ENCODE data around the gene NUFIP2. TPM values are rescaled to one million over a fixed set of nuclear protein-coding genes. Genes with fewer than 3 reads are reported as not detected.
A peak's percentile ranks its signal among the peaks of the same experiment; 100 is the strongest.

NUFIP2 gene
- total and polyA plus RNA-seq, 3 experiments from 2014 or later = 14.7 to 73.5 (median 71.4) TPM

DNA sequence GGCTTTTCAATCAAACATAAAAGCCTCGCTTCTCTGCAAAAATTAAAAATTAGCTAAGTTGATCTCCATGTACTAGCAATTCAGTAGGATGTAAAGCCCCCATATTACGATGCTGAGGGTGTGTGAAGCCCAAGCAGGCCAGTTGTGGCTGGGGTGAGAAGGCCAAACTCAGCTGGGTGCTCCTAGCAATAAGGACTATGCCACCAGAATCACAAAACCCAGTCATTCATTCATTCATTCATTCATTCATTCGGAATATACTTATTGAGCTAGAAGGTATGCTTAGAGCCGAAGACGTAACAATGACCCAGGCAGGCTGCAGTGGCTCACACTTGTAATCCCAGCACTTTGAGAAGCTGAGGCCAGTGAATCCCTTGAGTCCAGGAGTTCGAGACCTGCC is 51.2 kb downstream of the NUFIP2 start:
- no peaks in the 10 kb centered on the region for H3K27me3 Mint-ChIP-seq
- H3K4me3 Mint-ChIP-seq = no peak overlapping the region
- H3K4me1 Mint-ChIP-seq = no peaks in the 10 kb centered on the region
- no peaks in the 10 kb centered on the region for H3K9me3 ChIP-seq (ENCODE audit: low read length)
- POLR2A ChIA-PET = no interaction called here
- no peak overlapping the region for H3K4me3 ChIP-seq (ENCODE audit: low read length)
- no peaks in the 10 kb centered on the region for H3K9me3 Mint-ChIP-seq
- CTCF ChIA-PET = interaction anchor here (0.7 to 0.8 kb wide), 2 partner anchors 181 to 598 kb away, joined by 3 read pairs; partner anchors contain the start of gene BLTP2
- no peak for DNase-seq
- no peaks in the 10 kb centered on the region for H3K4me1 ChIP-seq (ENCODE audit: insufficient read depth, low read length)
- H3K27ac ChIP-seq (ENCODE audit: low read depth, low read length) = no peak overlapping the region
- H3K27me3 ChIP-seq (ENCODE audit: insufficient read depth, low read length, poor library complexity, severe bottlenecking) = no peaks in the 10 kb centered on the region
- H3K36me3 Mint-ChIP-seq = no peaks in the 10 kb centered on the region
- H3K36me3 ChIP-seq (ENCODE audit: insufficient read depth, low read length) = no peaks in the 10 kb centered on the region
- H3K27ac Mint-ChIP-seq = no peak overlapping the region

DNA sequence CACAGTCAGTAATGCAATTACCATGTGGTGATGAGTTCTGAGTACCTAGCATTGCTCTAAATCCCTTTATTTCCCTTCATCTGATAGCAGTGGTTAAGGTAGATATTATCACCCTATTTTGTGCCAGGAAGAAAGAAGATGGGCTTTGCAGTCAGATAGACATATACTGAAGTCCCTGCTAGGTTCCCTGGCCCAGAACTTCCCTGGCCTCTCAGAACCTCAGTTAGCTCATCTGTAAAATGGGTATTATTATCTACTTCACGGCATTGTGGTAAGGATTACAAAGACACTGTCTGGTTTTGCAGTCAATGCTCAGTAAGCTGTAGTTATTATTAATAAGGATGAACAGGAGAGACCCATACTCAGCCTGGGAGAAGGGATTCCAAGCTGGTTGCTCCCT is 51.9 kb downstream of the NUFIP2 start:
- CTCF ChIA-PET = no interaction called here
- H3K4me3 ChIP-seq (ENCODE audit: low read length) = no peak overlapping the region
- Mint-ChIP-seq H3K4me1 (no peaks in the 10 kb centered on the region), H3K27ac (no peak overlapping the region), H3K36me3 (no peaks in the 10 kb centered on the region), H3K9me3 (no peaks in the 10 kb centered on the region), H3K4me3 (no peak overlapping the region), H3K27me3 (no peaks in the 10 kb centered on the region)
- POLR2A ChIA-PET = no interaction called here
- DNase-seq = no peak
- no peaks in the 10 kb centered on the region for H3K9me3 ChIP-seq (ENCODE audit: low read length)
- no peaks in the 10 kb centered on the region for H3K27me3 ChIP-seq (ENCODE audit: insufficient read depth, low read length, poor library complexity, severe bottlenecking)
- H3K36me3 ChIP-seq (ENCODE audit: insufficient read depth, low read length) = no peaks in the 10 kb centered on the region
- no peak overlapping the region for H3K27ac ChIP-seq (ENCODE audit: low read depth, low read length)
- no peaks in the 10 kb centered on the region for H3K4me1 ChIP-seq (ENCODE audit: insufficient read depth, low read length)

DNA sequence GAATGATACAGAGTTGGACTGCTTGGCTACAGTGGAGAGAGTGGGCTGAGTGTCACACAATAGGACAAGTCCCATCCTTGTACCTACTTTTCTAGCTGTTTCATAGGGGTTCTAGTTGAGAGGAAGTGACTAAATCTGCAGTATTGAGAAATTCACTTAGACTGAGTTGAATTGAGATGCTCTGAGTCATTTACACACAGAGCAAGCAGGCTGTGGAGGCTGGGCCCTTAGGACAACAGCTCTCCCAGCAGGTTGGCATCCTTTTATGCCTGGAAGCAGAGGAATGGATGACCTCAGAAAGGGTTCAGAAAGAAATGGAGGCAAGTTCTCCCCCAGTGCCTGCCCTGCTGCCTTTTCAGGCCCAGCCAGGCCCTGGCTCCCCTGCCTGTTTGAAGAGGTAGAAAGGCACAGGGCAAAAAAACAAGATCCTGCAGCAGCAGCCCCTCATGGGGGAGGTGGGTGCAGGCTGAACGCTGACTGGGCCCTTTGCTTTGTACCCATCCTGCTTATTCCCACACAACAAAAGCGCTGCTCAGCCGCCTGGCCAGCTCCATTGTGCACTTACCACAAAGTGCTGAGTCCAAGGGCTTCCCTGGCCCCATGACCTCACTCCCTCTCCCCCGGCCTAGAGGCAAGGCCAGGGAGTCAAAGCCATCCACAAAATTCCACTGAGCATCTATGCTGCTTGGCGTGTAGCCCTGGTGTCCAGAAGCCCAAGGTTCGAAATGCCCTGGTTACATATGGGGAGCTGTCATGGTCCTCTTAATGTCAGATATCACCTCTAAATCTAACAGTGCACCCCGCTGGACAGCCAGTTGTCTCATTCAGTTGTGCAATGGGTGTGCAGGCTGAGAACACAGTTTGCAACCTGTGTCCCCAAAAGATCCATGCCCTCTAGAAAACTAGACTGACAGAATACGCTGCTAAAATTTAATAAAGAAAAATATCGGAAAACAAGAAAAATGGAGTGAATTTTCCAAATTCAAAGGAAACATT is 52.7 kb downstream of the NUFIP2 start:
- Mint-ChIP-seq H3K4me3 (no peak overlapping the region), H3K27ac (no peak overlapping the region), H3K36me3 (no peaks in the 10 kb centered on the region), H3K9me3 (no peaks in the 10 kb centered on the region), H3K4me1 (no peaks in the 10 kb centered on the region), H3K27me3 (no peaks in the 10 kb centered on the region)
- CTCF ChIA-PET = interaction anchor here (1.0 to 1.6 kb wide), 2 partner anchors 17 to 21 kb away, joined by 3 to 4 read pairs; no protein-coding TSS in a partner anchor
- Histone ChIP-seq H3K36me3 (ENCODE audit: insufficient read depth, low read length) (no peaks in the 10 kb centered on the region), H3K4me3 (ENCODE audit: low read length) (no peak overlapping the region), H3K27ac (ENCODE audit: low read depth, low read length) (no peak overlapping the region), H3K4me1 (ENCODE audit: insufficient read depth, low read length) (no peaks in the 10 kb centered on the region), H3K9me3 (ENCODE audit: low read length) (no peaks in the 10 kb centered on the region), H3K27me3 (ENCODE audit: insufficient read depth, low read length, poor library complexity, severe bottlenecking) (no peaks in the 10 kb centered on the region)
- DNase-seq = no peak
- POLR2A ChIA-PET = interaction anchor here (0.7 kb wide), 1 partner anchor 74 kb away, joined by 3 read pairs; no protein-coding TSS in a partner anchor

DNA sequence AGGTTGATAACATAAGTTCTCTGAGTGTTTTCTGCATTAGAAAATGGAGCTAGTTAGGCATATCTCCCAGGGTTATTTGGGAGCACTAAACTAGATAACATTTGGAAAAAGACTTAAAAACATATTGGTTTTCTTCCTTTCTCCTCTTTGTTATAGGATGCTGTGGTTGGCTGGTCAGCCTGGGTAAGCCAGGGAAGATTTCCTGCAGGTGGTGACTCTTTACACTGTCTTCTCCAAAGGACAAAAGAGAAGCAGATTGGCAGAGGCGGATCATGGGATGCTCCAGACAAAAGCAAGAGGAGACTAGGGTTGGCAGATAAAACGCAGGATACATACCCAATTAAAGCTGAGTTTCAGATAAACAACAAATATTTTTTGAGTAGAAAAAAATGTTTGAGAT is 53.5 kb downstream of the NUFIP2 start:
- H3K9me3 ChIP-seq (ENCODE audit: low read length) = no peaks in the 10 kb centered on the region
- no peaks in the 10 kb centered on the region for H3K36me3 ChIP-seq (ENCODE audit: insufficient read depth, low read length)
- no peak overlapping the region for H3K27ac ChIP-seq (ENCODE audit: low read depth, low read length)
- H3K27me3 Mint-ChIP-seq = no peaks in the 10 kb centered on the region
- no peak for DNase-seq
- no peaks in the 10 kb centered on the region for H3K36me3 Mint-ChIP-seq
- no peaks in the 10 kb centered on the region for H3K4me1 Mint-ChIP-seq
- POLR2A ChIA-PET = interaction anchor here (0.7 kb wide), 1 partner anchor 73 kb away, joined by 3 read pairs; no protein-coding TSS in a partner anchor
- H3K4me1 ChIP-seq (ENCODE audit: insufficient read depth, low read length) = no peaks in the 10 kb centered on the region
- no peak overlapping the region for H3K4me3 Mint-ChIP-seq
- peak overlapping the region in 1 of 8 donors; percentile 66 for H3K27ac Mint-ChIP-seq
- H3K4me3 ChIP-seq (ENCODE audit: low read length) = no peak overlapping the region
- CTCF ChIA-PET = interaction anchor here (1.0 to 1.6 kb wide), 2 partner anchors 18 to 20 kb away, joined by 3 to 4 read pairs; no protein-coding TSS in a partner anchor
- no peaks in the 10 kb centered on the region for H3K27me3 ChIP-seq (ENCODE audit: insufficient read depth, low read length, poor library complexity, severe bottlenecking)
- no peaks in the 10 kb centered on the region for H3K9me3 Mint-ChIP-seq

DNA sequence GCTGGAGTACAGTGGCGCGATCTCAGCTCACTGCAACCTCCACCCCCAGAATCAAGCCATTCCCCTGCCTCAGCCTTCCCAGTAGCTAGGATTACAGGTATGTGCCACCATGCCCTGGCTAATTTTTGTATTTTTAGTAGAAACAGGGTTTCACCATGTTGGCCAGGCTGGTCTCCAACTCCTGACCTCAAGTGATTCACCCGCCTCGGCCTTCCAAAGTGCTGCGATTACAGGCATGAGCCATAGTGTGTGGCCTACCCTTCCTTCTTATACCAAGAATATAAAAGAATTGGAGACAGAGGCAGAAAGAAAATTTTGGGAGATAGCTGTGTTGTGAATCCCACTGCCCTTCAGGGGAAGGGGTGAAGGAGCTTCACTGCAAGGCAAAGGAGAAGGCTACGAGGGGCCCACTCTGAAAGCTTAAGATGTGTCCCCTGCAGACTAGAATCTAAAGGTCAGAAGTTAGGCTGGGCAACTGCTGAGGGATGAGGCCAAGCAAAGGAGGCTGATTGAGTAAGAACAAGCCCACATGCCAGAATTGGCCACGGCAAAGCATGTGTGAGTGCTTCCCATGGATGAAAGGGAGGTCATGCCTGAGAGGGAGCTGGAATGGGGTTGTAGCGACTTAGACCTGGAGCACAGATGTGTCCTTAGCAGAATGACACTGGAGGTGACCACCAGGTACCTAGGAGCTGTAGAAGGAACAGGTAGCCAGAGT is 55.7 kb downstream of the NUFIP2 start:
- Histone ChIP-seq H3K36me3 (ENCODE audit: insufficient read depth, low read length) (no peaks in the 10 kb centered on the region), H3K27ac (ENCODE audit: low read depth, low read length) (no peak overlapping the region), H3K4me1 (ENCODE audit: insufficient read depth, low read length) (no peaks in the 10 kb centered on the region), H3K4me3 (ENCODE audit: low read length) (no peak overlapping the region), H3K9me3 (ENCODE audit: low read length) (no peaks in the 10 kb centered on the region), H3K27me3 (ENCODE audit: insufficient read depth, low read length, poor library complexity, severe bottlenecking) (no peaks in the 10 kb centered on the region)
- no peak for DNase-seq
- ChIA-PET CTCF (interaction anchor here (0.6 to 1.3 kb wide), 4 partner anchors 7 to 294 kb away, joined by 3 to 4 read pairs (median 4); no protein-coding TSS in a partner anchor), POLR2A (no interaction called here)
- no peaks in the 10 kb centered on the region for H3K4me1 Mint-ChIP-seq
- no peak overlapping the region for H3K4me3 Mint-ChIP-seq
- H3K9me3 Mint-ChIP-seq = no peaks in the 10 kb centered on the region
- H3K27me3 Mint-ChIP-seq = no peaks in the 10 kb centered on the region
- H3K36me3 Mint-ChIP-seq = no peaks in the 10 kb centered on the region
- H3K27ac Mint-ChIP-seq = peak overlapping the region in 1 of 8 donors; percentile 17

DNA sequence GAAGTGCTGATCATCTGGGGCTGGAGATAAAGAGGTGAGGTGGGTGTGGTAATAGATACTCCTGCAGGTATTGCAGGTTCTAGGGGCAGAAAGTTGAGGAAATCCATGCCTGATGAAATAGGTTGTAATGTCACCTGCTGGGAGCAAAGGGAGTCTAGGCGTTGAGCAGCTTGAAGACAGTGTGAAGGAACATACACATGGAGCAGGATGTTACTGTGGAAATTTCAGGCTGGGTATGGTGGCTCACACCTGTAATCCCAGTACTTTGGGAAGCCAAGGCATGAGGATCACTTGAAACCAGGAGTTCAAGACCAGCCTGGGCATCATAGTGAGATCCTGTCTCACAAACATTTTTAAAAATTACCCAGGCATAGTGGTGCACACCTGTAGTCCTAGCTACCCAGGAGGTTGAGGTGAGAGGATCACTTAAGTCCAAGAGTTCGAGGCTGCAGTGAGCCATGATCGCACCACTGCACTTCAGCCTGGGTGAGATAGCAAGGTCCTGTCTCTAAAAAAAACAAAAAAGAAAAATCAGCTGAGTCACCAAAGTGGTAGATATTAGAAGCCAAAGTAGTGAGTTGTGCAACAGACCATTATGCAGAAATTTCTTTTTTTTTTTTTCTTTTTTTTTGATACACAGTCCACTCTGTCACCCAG is 56.3 kb downstream of the NUFIP2 start:
- H3K27ac ChIP-seq (ENCODE audit: low read depth, low read length) = no peak overlapping the region
- Mint-ChIP-seq H3K27me3 (no peaks in the 10 kb centered on the region), H3K4me3 (no peak overlapping the region), H3K4me1 (no peaks in the 10 kb centered on the region), H3K27ac (no peak overlapping the region), H3K9me3 (no peaks in the 10 kb centered on the region), H3K36me3 (no peaks in the 10 kb centered on the region)
- no peak for DNase-seq
- no peaks in the 10 kb centered on the region for H3K27me3 ChIP-seq (ENCODE audit: insufficient read depth, low read length, poor library complexity, severe bottlenecking)
- no peak overlapping the region for H3K4me3 ChIP-seq (ENCODE audit: low read length)
- CTCF ChIA-PET = interaction anchor here (0.6 to 1.5 kb wide), 5 partner anchors 8 to 294 kb away, joined by 3 to 4 read pairs (median 4); no protein-coding TSS in a partner anchor
- no peaks in the 10 kb centered on the region for H3K9me3 ChIP-seq (ENCODE audit: low read length)
- POLR2A ChIA-PET = no interaction called here
- H3K4me1 ChIP-seq (ENCODE audit: insufficient read depth, low read length) = no peaks in the 10 kb centered on the region
- H3K36me3 ChIP-seq (ENCODE audit: insufficient read depth, low read length) = no peaks in the 10 kb centered on the region

DNA sequence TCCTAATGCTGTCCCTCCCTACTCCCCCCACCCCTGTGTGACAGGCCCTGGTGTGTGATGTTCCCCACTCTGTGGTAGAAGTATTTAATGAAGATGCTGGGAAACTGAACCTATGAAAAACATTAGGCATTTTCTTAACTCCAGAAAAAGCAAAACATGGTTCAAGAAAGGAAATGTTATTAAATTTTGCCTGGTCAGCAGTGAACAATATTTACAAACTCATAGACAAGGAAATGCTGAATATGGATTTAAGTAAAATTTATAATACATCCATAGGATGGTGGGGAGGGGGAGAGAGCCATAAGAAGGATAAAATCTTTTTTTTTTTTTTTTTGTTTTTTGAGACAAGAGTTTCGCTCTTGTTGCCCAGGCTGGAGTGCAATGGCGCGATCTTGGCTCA is 58.0 kb downstream of the NUFIP2 start:
- POLR2A ChIA-PET = no interaction called here
- no peaks in the 10 kb centered on the region for H3K4me1 Mint-ChIP-seq
- no peaks in the 10 kb centered on the region for H3K9me3 ChIP-seq (ENCODE audit: low read length)
- H3K36me3 ChIP-seq (ENCODE audit: insufficient read depth, low read length) = no peaks in the 10 kb centered on the region
- H3K36me3 Mint-ChIP-seq = no peaks in the 10 kb centered on the region
- no peak overlapping the region for H3K27ac Mint-ChIP-seq
- no peak for DNase-seq
- CTCF ChIA-PET = interaction anchor here (1.5 kb wide), 1 partner anchor 16 kb away, joined by 4 read pairs; no protein-coding TSS in a partner anchor
- no peak overlapping the region for H3K4me3 Mint-ChIP-seq
- no peaks in the 10 kb centered on the region for H3K27me3 ChIP-seq (ENCODE audit: insufficient read depth, low read length, poor library complexity, severe bottlenecking)
- H3K27me3 Mint-ChIP-seq = no peaks in the 10 kb centered on the region
- no peak overlapping the region for H3K27ac ChIP-seq (ENCODE audit: low read depth, low read length)
- no peaks in the 10 kb centered on the region for H3K4me1 ChIP-seq (ENCODE audit: insufficient read depth, low read length)
- H3K9me3 Mint-ChIP-seq = no peaks in the 10 kb centered on the region
- no peak overlapping the region for H3K4me3 ChIP-seq (ENCODE audit: low read length)
